ENCODE measurements around the gene PARP12.

The PARP12 gene

GRCh38 chr7:140016540-140016939 lies 46.2 kb downstream of the PARP12 start:
- no peak for DNase-seq

- no peak for DNase-seq
Measured at GRCh38 chr7:140015471-140015970, 47.2 kb downstream of the PARP12 start.

GRCh38 chr7:140014123-140014522 lies 48.6 kb downstream of the PARP12 start:
- DNase-seq: no peak

- DNase-seq: no peak
Measured at GRCh38 chr7:140013676-140014075, 49.1 kb downstream of the PARP12 start.

GRCh38 chr7:140010194-140010895 lies 52.4 kb downstream of the PARP12 start:
- DNase-seq: no peak

- DNase-seq: no peak
Measured at GRCh38 chr7:140009735-140010134, 53.0 kb downstream of the PARP12 start.

GRCh38 chr7:140008755-140009610 lies 53.8 kb downstream of the PARP12 start:
- no peak for DNase-seq

- no peak for DNase-seq
Measured at GRCh38 chr7:140007051-140007690, 55.6 kb downstream of the PARP12 start.

- DNase-seq: no peak
Measured at GRCh38 chr7:140006600-140006999, 56.2 kb downstream of the PARP12 start.

- DNase-seq: peak in 3 of 51 donors; percentile 8 to 15 (median 12)
Measured at GRCh38 chr7:140005754-140006503, 56.8 kb downstream of the PARP12 start.

- DNase-seq: no peak
Measured at GRCh38 chr7:140005341-140005740, 57.4 kb downstream of the PARP12 start.

- no peak for DNase-seq
Measured at GRCh38 chr7:140004672-140005071, 58.1 kb downstream of the PARP12 start.

- peak in 6 of 51 donors; percentile 7 to 19 (median 8) for DNase-seq
Measured at GRCh38 chr7:140003913-140004382, 58.8 kb downstream of the PARP12 start.

GRCh38 chr7:140000666-140001268 lies 62.0 kb downstream of the PARP12 start:
- no peak for DNase-seq

- no peak for DNase-seq
Measured at GRCh38 chr7:139999516-139999915, 63.2 kb downstream of the PARP12 start.

- DNase-seq: no peak
Measured at GRCh38 chr7:139998572-139998971, 64.2 kb downstream of the PARP12 start.

- DNase-seq: peak in 43 of 51 donors; percentile 3 to 81 (median 48)
Measured at GRCh38 chr7:139995017-139995915, 67.5 kb downstream of the PARP12 start.

- peak in 3 of 51 donors; percentile 8 to 45 (median 23) for DNase-seq
Measured at GRCh38 chr7:139994356-139994755, 68.4 kb downstream of the PARP12 start.

- DNase-seq: no peak
Measured at GRCh38 chr7:139993592-139993991, 69.2 kb downstream of the PARP12 start.

- no peak for DNase-seq
Measured at GRCh38 chr7:139993169-139993568, 69.6 kb downstream of the PARP12 start.
